Transverse colon (tissue), 4 donors: ENCODE results near the gene TBC1D21.

ENCODE experiments used
- CTCF ChIP-seq, 5 experiments: fragments of 200-600 bp in 3 of 5; fragments of 450-650 bp in 2 of 5; sonication (generic) in 3 of 5; IDR thresholded peaks; 1 replicate in 2 of 5; 2 replicates in 3 of 5; pipeline ENCODE4 v1.5.1; 2016 to 2017; ENCODE audit warnings: antibody characterized with exemption in 5 of 5, inconsistent platforms in 3 of 5, mild to moderate bottlenecking in 2 of 5, moderate library complexity in 1 of 5
- EP300 ChIP-seq: sonication (generic); formaldehyde crosslinking; IDR thresholded peaks from one replicate; pipeline ENCODE4 v1.6.1; 2017; ENCODE audit warnings: antibody characterized with exemption, low read depth
- POLR2AphosphoS5 ChIP-seq, 3 donors: sonication (generic); formaldehyde crosslinking; IDR thresholded peaks; one replicate each; pipeline ENCODE4 v1.6.1; 2016; ENCODE audit warnings: antibody characterized with exemption in 3 of 3

GRCh38 chr15:73862276-73862675, 11.1 kb upstream of the TBC1D21 start:
- TF ChIP-seq CTCF (IDR thresholded peaks at IDR 0.05), result no peak
- no peak for TF ChIP-seq POLR2AphosphoS5 (IDR thresholded peaks at IDR 0.05)
- TF ChIP-seq EP300, result no peak
